DND-41 (cell line): ENCODE data around the gene ZNF503.

Source experiments
- CTCF ChIP-seq: IDR thresholded peaks from 2 replicates; pipeline ENCODE4 v1.5.1; 2012; ENCODE audit warnings: borderline replicate concordance, low read length, moderate library complexity, mild to moderate bottlenecking; ENCODE audit not compliant: poor library complexity, severe bottlenecking; ENCODE audit errors: extremely low read depth
- EZH2 ChIP-seq: IDR thresholded peaks from 3 replicates; pipeline ENCODE4 v1.6.1; 2012; ENCODE audit warnings: borderline replicate concordance, low read depth, mild to moderate bottlenecking, moderate library complexity, low read length, inconsistent platforms; ENCODE audit not compliant: severe bottlenecking

- TF ChIP-seq CTCF (no peak), EZH2 (no peak)
Measured at GRCh38 chr10:75358835-75359421, 42.6 kb downstream of the ZNF503 start.
